ENCODE measurements around the gene CCDC192. TPM values are rescaled to one million over a fixed set of nuclear protein-coding genes. Genes with fewer than 3 reads are reported as not detected.

The CCDC192 gene
- total RNA-seq, 5 donors from 2014 or later (not counting 1 experiment from before 2014, with no cell fraction given) = 0.58 TPM; not detected in 4

DNA sequence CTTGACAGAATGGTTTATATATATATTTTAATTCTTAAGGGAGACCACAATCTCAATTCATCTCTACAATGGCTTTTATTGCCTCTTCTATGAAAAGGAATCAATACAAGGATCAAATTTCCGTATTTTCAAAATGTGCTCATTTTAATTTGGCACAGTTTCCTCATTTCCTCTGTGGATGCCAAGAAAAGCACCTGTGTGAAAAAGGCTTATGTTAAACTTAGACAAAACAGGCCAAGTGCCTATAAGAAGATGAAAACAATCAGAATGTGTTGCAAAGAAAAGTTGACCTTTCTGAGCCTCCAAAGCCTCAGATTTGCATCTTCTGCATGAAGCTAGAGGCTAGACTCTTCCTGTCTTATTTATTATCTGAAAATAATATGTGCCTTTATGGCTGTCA, 206.6 kb downstream of the CCDC192 start:
- no peaks in the 10 kb centered on the region for H3K9me3 Mint-ChIP-seq
- no peak overlapping the region for H3K4me3 Mint-ChIP-seq
- Histone ChIP-seq H3K27me3 (replicated peaks in 1 of 2; ENCODE audit: control insufficient read depth in 2 of 2, extremely low read depth in 1 of 2, insufficient read depth in 2 of 2, low read length in 1 of 2) (no peaks in the 10 kb centered on the region), H3K9me3 (no peaks in the 10 kb centered on the region), H3K4me1 (ENCODE audit: control insufficient read depth in 1 of 2, extremely low read depth in 1 of 2, insufficient read depth in 2 of 2, low read length in 2 of 2) (no peaks in the 10 kb centered on the region), H3K4me3 (ENCODE audit: control insufficient read depth in 1 of 2, extremely low read depth in 1 of 2, low read length in 1 of 2) (no peak overlapping the region), H3K27ac (ENCODE audit: low read length) (no peak overlapping the region), H3K36me3 (ENCODE audit: control insufficient read depth in 2 of 2, extremely low read depth in 1 of 2, insufficient read depth in 1 of 2, low read length in 1 of 2) (no peaks in the 10 kb centered on the region)
- no peaks in the 10 kb centered on the region for H3K36me3 Mint-ChIP-seq
- DNase-seq = no peak
- no peak overlapping the region for H3K27ac Mint-ChIP-seq
- CTCF ChIA-PET = no interaction called here
- peaks cover 3 to 6% of the 10 kb centered on the region in 2 donors for H3K27me3 Mint-ChIP-seq
- H3K4me1 Mint-ChIP-seq = no peaks in the 10 kb centered on the region
- ATAC-seq (replicated peaks in 1 of 4) = no peak
- POLR2A ChIA-PET = no interaction called here
- no CpG with 5 or more reads among the region's 1 CpG for WGBS (ENCODE audit: insufficient coverage)

GRCh38 chr5:127910307-127910956, 207.2 kb downstream of the CCDC192 start:
- no peaks in the 10 kb centered on the region for H3K36me3 ChIP-seq (ENCODE audit: control insufficient read depth in 2 of 2, extremely low read depth in 1 of 2, insufficient read depth in 1 of 2, low read length in 1 of 2)
- H3K27ac ChIP-seq (ENCODE audit: low read length) = no peak overlapping the region
- ChIA-PET POLR2A (no interaction called here), CTCF (no interaction called here)
- Mint-ChIP-seq H3K9me3 (no peaks in the 10 kb centered on the region), H3K4me3 (no peak overlapping the region), H3K27me3 (peaks cover 3 to 6% of the 10 kb centered on the region in 2 donors), H3K36me3 (no peaks in the 10 kb centered on the region), H3K4me1 (no peaks in the 10 kb centered on the region), H3K27ac (no peak overlapping the region)
- no CpG with 5 or more reads among the region's 2 CpGs for WGBS (ENCODE audit: insufficient coverage)
- H3K4me3 ChIP-seq (ENCODE audit: control insufficient read depth in 1 of 2, extremely low read depth in 1 of 2, low read length in 1 of 2) = no peak overlapping the region
- no peaks in the 10 kb centered on the region for H3K9me3 ChIP-seq
- H3K27me3 ChIP-seq (replicated peaks in 1 of 2; ENCODE audit: control insufficient read depth in 2 of 2, extremely low read depth in 1 of 2, insufficient read depth in 2 of 2, low read length in 1 of 2) = no peaks in the 10 kb centered on the region
- H3K4me1 ChIP-seq (ENCODE audit: control insufficient read depth in 1 of 2, extremely low read depth in 1 of 2, insufficient read depth in 2 of 2, low read length in 2 of 2) = no peaks in the 10 kb centered on the region
- DNase-seq (no peak), ATAC-seq (replicated peaks in 1 of 4) (no peak)

DNA sequence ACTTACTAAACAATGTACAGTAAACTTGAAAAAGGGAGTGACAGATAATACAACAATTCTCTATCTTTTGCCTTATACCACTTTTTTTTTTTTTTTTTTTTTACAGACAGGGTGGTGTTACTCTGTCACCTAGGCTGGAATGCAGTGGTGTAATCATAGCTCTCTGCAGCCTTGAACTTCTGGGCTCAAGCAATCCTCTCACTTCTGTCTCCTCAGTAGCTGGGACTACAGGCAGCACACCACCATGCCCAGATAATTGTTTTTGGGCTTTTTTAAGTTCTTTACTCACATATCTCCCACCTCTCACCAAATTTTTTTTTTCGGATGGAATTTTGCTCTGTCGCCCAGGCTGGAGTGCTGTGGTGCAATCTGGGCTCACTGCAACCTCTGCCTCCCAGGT, 208.4 kb downstream of the CCDC192 start:
- Histone ChIP-seq H3K36me3 (ENCODE audit: control insufficient read depth in 2 of 2, extremely low read depth in 1 of 2, insufficient read depth in 1 of 2, low read length in 1 of 2) (no peaks in the 10 kb centered on the region), H3K9me3 (no peaks in the 10 kb centered on the region), H3K27me3 (replicated peaks in 1 of 2; ENCODE audit: control insufficient read depth in 2 of 2, extremely low read depth in 1 of 2, insufficient read depth in 2 of 2, low read length in 1 of 2) (no peaks in the 10 kb centered on the region), H3K4me1 (ENCODE audit: control insufficient read depth in 1 of 2, extremely low read depth in 1 of 2, insufficient read depth in 2 of 2, low read length in 2 of 2) (no peaks in the 10 kb centered on the region), H3K4me3 (ENCODE audit: control insufficient read depth in 1 of 2, extremely low read depth in 1 of 2, low read length in 1 of 2) (no peak overlapping the region), H3K27ac (ENCODE audit: low read length) (no peak overlapping the region)
- POLR2A ChIA-PET = no interaction called here
- DNase-seq (no peak), ATAC-seq (replicated peaks in 1 of 4) (no peak)
- Mint-ChIP-seq H3K27me3 (peaks cover 2 to 3% of the 10 kb centered on the region in 2 donors), H3K36me3 (no peaks in the 10 kb centered on the region), H3K9me3 (no peaks in the 10 kb centered on the region), H3K27ac (no peak overlapping the region), H3K4me1 (peaks cover 0 to 1% (median 0%) of the 10 kb centered on the region in 3 donors), H3K4me3 (no peak overlapping the region)
- WGBS (ENCODE audit: insufficient coverage) = no CpG with 5 or more reads among the region's 2 CpGs
- CTCF ChIA-PET = no interaction called here

- peaks cover 7 to 9% (median 8%) of the 10 kb centered on the region in 3 donors for H3K4me1 Mint-ChIP-seq
Observed at GRCh38 chr5:127912411-127912810, 209.2 kb downstream of the CCDC192 start.

DNA sequence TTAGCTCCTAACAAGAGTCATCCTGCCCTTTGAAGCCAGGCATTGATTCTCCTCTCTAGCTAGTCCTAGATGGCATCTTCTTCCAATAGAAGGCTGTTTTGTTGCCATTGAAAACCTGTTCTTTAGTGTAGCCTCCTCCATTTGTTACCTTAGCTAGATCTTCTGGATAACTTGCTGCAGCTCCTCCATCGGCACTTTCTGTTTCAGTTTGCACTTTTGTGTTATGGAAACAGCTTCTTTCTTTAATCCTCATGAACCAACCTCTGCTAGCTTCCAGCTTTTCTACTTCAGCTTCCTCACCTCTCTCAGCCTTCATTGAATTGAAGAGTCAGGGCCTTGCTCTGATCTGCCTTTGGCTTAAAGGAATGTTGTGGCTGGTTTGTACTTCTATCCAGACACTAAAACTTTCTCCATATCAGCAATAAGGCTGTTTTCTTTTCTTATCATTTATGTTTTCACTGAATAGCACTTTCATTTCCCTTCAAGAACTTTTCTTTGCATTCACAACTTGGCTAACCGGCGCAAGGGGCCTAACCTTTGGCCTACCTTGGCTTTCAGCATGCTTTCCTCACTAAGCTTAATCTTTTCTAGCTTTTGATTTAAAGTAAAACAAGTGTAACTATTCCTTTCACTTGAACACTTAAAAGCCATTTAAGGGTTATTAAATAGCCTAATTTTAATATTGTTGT, 213.8 kb downstream of the CCDC192 start:
- no peak for ATAC-seq (replicated peaks in 1 of 4)
- no peaks in the 10 kb centered on the region for H3K9me3 ChIP-seq
- peaks cover 8 to 10% (median 10%) of the 10 kb centered on the region in 3 donors for H3K4me1 Mint-ChIP-seq
- H3K27ac Mint-ChIP-seq = peak overlapping the region; percentile 8 to 15
- no peak overlapping the region for H3K27ac ChIP-seq (ENCODE audit: low read length)
- no peaks in the 10 kb centered on the region for H3K9me3 Mint-ChIP-seq
- POLR2A ChIA-PET = no interaction called here
- H3K27me3 Mint-ChIP-seq = peaks cover 0 to 2% of the 10 kb centered on the region in 2 donors
- no peaks in the 10 kb centered on the region for H3K27me3 ChIP-seq (replicated peaks in 1 of 2; ENCODE audit: control insufficient read depth in 2 of 2, extremely low read depth in 1 of 2, insufficient read depth in 2 of 2, low read length in 1 of 2)
- WGBS (ENCODE audit: insufficient coverage) = no CpG with 5 or more reads among the region's 3 CpGs
- CTCF ChIA-PET = no interaction called here
- peak overlapping the region in 1 of 2 donors; percentile 3 for H3K4me3 ChIP-seq (ENCODE audit: control insufficient read depth in 1 of 2, extremely low read depth in 1 of 2, low read length in 1 of 2)
- H3K36me3 Mint-ChIP-seq = no peaks in the 10 kb centered on the region
- H3K36me3 ChIP-seq (ENCODE audit: control insufficient read depth in 2 of 2, extremely low read depth in 1 of 2, insufficient read depth in 1 of 2, low read length in 1 of 2) = no peaks in the 10 kb centered on the region
- H3K4me3 Mint-ChIP-seq = peak overlapping the region in 2 of 3 donors; percentile 14 to 28
- peak in 1 of 35 experiments; percentile 4 for DNase-seq
- H3K4me1 ChIP-seq (ENCODE audit: control insufficient read depth in 1 of 2, extremely low read depth in 1 of 2, insufficient read depth in 2 of 2, low read length in 2 of 2) = peaks cover 0 to 2% of the 10 kb centered on the region in 2 experiments

More at GRCh38 chr5:127912411-127912810, 209.2 kb downstream of the CCDC192 start:
- DNase-seq = no peak
- no peaks in the 10 kb centered on the region for H3K9me3 ChIP-seq
- Mint-ChIP-seq H3K27ac (no peak overlapping the region), H3K27me3 (peaks cover 2 to 3% of the 10 kb centered on the region in 2 donors), H3K4me3 (no peak overlapping the region), H3K9me3 (no peaks in the 10 kb centered on the region), H3K36me3 (no peaks in the 10 kb centered on the region)
- no peak for ATAC-seq (replicated peaks in 1 of 4)
- no peaks in the 10 kb centered on the region for H3K36me3 ChIP-seq (ENCODE audit: control insufficient read depth in 2 of 2, extremely low read depth in 1 of 2, insufficient read depth in 1 of 2, low read length in 1 of 2)
- ChIA-PET CTCF (interaction anchor here (0.6 to 0.7 kb wide), 2 partner anchors 47 to 1250 kb away, joined by 5 to 10 read pairs; no protein-coding TSS in a partner anchor), POLR2A (no interaction called here)
- 100% methylated on average over 1 of the region's 3 CpGs for WGBS (ENCODE audit: insufficient coverage)
- H3K4me3 ChIP-seq (ENCODE audit: control insufficient read depth in 1 of 2, extremely low read depth in 1 of 2, low read length in 1 of 2) = no peak overlapping the region
- H3K27me3 ChIP-seq (replicated peaks in 1 of 2; ENCODE audit: control insufficient read depth in 2 of 2, extremely low read depth in 1 of 2, insufficient read depth in 2 of 2, low read length in 1 of 2) = no peaks in the 10 kb centered on the region
- peaks cover 0 to 2% of the 10 kb centered on the region in 2 experiments for H3K4me1 ChIP-seq (ENCODE audit: control insufficient read depth in 1 of 2, extremely low read depth in 1 of 2, insufficient read depth in 2 of 2, low read length in 2 of 2)
- H3K27ac ChIP-seq (ENCODE audit: low read length) = no peak overlapping the region

DNA sequence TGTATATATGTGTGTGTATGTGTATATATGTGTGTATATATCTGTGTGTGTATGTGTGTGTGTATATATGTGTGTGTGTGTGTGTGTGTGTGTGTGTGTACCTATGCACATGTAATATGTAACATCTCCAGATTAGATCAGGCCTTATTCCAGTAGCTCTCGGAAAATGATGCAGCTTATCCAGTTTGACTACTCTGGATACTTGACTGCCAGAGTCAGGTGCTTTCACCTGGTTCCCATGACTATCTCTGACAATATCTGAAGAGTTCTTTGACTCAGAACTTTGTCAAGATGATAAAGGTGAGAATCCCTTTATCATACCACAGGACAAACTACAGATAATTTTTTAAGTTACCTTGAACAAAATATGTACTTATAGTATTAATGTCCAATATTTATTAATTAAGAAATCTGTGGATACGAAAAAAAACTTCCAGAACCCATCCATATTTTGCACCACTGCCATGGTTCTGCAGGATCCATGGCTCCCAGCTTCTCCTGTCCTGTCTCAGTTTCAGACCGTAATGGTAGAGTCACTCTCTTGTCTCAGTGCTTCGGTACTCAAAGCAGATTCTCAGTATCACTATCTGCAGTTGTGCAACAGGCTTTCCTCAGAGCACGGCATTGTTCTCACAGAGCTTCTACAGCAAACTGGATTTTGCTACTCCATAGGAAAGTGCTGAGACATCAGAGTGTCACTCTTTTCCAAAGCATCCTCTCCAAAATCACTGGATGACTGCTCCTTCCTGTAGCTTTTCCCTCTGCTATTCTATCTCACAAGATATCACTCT, 216.0 kb downstream of the CCDC192 start:
- no peak overlapping the region for H3K27ac Mint-ChIP-seq
- H3K4me1 ChIP-seq (ENCODE audit: control insufficient read depth in 1 of 2, extremely low read depth in 1 of 2, insufficient read depth in 2 of 2, low read length in 2 of 2) = peaks cover 0 to 2% of the 10 kb centered on the region in 2 experiments
- 100% methylated on average over 3 of the region's 5 CpGs for WGBS (ENCODE audit: insufficient coverage)

More for the DNA sequence above, 216.0 kb downstream of the CCDC192 start:
- Mint-ChIP-seq H3K4me3 (no peak overlapping the region), H3K27me3 (peaks cover 0 to 2% of the 10 kb centered on the region in 2 donors), H3K36me3 (no peaks in the 10 kb centered on the region), H3K4me1 (peaks cover 8 to 10% (median 10%) of the 10 kb centered on the region in 3 donors), H3K9me3 (no peaks in the 10 kb centered on the region)
- CTCF ChIA-PET = interaction anchor here in 1 of 2 donors (0.6 kb wide), 1 partner anchor 118 kb away, joined by 3 read pairs; no protein-coding TSS in a partner anchor
- POLR2A ChIA-PET = no interaction called here
- no peak for DNase-seq
- Histone ChIP-seq H3K36me3 (ENCODE audit: control insufficient read depth in 2 of 2, extremely low read depth in 1 of 2, insufficient read depth in 1 of 2, low read length in 1 of 2) (no peaks in the 10 kb centered on the region), H3K27me3 (replicated peaks in 1 of 2; ENCODE audit: control insufficient read depth in 2 of 2, extremely low read depth in 1 of 2, insufficient read depth in 2 of 2, low read length in 1 of 2) (no peaks in the 10 kb centered on the region), H3K27ac (ENCODE audit: low read length) (no peak overlapping the region), H3K4me3 (ENCODE audit: control insufficient read depth in 1 of 2, extremely low read depth in 1 of 2, low read length in 1 of 2) (no peak overlapping the region), H3K9me3 (no peaks in the 10 kb centered on the region)
- ATAC-seq (replicated peaks in 1 of 4) = no peak

All from T-cell (primary cell).